CD4-positive, alpha-beta T cell treated with Interleukin-12 subunit alpha and Interleukin-12 subunit beta, for 1 hour (primary cell): ENCODE results near the gene SOX6.

Experiments used
- DNase-seq: peaks from one replicate; pipeline ENCODE4 v3.0.0-alpha.2; 2020

SOX6 gene

DNA sequence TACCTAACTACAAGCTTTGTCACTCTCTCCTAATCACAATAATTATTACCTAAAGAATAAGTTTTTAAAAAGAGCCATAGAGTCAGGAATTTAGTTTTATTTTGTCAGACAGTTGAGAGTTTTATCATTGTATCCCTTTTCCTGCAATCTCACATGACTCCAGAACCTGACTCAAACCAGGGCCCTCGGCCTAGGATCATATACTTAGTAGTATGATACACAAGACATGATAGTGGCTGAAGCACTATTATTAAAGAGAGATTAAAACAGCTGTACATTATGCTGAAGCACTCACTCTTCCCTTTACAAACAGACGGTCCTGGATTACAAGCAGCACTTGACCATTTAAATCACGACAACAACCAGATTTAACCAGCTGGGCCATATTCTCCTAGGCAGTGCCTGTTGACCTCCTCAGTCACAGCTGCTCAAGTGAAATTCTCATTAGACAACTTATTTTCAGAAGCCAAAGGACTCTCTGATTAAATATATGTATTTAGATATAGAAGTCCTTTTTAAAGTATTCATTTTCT, 44.0 kb downstream of the SOX6 start:
- no peak for DNase-seq

- DNase-seq: no peak
Observed at GRCh38 chr11:16311831-16312230, 44.5 kb downstream of the SOX6 start.

DNA sequence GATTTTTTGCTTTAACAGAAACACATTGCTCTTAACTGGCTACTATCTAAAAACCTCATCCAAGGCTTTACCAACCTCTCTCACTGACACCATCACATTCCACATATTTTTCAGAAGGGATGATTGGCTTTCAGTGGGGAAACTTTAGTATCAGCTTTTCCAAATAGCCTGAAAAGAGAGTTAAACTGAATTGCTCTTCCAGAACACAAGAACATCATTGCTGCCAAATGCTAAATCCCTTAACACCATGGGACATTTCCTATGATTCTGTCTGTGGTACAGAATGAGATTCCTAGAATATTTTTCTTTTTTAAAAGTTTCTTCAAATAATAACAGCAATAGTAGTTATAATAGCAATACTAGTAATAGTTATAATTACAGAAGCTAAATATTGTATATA, 45.4 kb downstream of the SOX6 start:
- DNase-seq: no peak

DNA sequence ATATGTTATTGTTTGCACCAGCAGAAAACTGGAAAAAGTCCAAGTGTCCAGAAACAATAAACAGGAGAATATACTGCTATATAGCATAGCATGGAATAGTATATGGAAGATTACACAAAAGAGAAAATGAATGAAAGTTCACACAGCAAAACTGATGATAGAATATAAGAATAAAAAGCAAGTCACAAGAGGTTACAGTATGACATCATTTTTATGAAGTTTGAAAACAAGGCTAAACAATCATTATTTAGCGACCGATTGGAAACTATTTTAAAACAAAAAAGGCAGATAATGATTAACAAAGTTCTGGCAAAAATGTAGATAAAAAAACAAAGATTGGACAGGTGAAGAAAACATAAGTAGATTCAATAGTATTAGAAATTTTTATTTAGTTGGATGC, 47.1 kb downstream of the SOX6 start:
- DNase-seq: no peak

- DNase-seq: no peak
Observed at GRCh38 chr11:16301462-16301861, 54.9 kb downstream of the SOX6 start.

DNA sequence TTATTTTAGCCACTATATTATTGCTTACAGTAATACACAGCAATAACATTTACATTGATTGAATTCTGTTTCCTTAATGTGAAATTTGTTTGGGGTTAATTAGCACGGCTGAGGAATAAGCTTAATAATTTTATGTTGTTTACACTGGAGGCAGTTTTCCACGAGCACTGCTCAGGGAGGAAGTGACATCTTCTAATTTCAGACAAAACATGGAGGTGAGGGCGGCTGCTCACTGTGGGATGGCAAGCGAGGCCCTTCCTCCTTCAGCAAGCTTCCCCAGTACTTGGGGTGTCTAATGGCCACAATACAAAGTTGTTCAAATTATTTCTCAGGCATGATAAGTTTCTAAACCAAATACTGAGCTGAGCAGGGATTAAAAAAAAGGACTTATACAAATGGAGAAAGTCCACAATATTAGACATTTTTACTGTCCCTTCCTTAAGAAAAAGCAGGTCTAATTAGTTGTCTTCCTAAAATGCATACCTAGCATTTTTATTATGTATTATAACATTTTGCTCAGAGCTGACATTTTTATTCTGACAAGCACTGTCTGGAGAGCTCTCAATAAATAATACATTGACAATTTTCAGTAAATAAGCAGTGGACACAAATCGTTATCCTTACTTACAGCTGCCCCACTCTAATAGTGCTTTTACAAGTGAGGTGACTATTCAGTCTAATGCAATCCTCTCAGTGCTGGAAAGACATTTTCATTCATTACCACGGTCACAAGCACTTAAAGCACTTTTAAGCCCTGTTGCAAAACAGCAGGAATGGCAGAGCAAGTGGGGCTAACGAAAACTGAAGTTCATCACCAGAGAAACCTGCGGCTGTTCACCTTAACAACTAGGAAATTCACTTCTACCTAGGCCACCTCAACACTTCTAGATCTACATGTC, 56.2 kb downstream of the SOX6 start:
- no peak for DNase-seq

DNA sequence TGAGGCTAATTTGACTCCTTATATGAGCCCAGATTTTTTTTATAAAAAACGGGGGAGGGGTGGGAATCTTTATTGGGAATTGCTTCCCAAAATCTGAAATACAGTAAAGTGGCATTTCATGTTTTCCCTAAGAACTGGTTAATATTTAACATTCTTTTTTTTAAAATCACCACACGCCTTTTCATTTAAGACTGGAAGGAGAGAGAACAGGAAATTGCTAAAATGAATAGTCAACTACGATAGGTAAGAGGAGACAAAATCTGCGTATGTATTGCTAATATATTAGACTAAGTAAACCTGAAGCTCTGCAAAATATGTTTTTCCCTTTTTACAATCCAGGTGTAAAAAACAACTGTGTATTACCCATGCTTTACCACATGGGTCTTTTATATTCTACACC, 57.0 kb downstream of the SOX6 start:
- DNase-seq: no peak

DNA sequence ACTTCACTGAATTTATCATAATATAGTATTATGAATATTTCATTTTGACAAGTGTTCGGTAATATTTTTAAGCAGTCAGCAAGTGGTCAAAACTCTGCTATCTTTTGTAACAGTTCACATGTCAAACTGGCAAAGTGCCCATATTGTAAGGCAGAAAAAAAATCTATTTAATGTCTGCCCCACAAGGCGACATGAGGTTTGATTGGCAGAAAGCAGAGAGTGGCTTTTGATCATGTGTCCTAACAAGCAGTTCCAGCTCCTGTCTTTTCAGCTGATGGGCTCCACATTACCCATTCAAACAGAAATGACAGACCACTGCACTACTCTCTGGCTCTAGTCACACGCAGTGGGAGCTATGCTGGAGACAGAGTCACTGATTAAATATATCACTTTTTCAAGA, 59.0 kb downstream of the SOX6 start:
- no peak for DNase-seq

- no peak for DNase-seq
Observed at GRCh38 chr11:16296273-16296672, 60.1 kb downstream of the SOX6 start.

- no peak for DNase-seq
Observed at GRCh38 chr11:16295592-16295991, 60.8 kb downstream of the SOX6 start.

- no peak for DNase-seq
Observed at GRCh38 chr11:16293204-16293681, 63.1 kb downstream of the SOX6 start.

- no peak for DNase-seq
Observed at GRCh38 chr11:16292167-16292859, 64.0 kb downstream of the SOX6 start.

DNA sequence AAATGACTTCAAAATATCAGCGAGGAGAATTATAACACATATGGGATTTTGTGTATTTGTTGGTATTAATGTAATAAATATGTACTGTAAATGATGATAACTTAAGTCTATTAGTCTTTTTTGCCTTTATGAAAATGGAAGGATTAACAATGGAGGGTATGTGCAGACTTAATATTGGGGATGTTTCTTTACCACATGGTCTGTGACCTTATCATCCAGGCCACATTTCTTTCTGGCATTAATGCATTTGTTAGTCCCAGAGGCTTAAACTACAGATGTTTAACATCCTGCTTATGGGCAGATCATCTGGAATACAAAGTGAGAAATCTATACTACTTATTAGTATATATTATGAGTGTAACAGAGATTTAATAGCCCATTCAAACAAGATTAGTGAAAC, 64.6 kb downstream of the SOX6 start:
- DNase-seq: no peak

DNA sequence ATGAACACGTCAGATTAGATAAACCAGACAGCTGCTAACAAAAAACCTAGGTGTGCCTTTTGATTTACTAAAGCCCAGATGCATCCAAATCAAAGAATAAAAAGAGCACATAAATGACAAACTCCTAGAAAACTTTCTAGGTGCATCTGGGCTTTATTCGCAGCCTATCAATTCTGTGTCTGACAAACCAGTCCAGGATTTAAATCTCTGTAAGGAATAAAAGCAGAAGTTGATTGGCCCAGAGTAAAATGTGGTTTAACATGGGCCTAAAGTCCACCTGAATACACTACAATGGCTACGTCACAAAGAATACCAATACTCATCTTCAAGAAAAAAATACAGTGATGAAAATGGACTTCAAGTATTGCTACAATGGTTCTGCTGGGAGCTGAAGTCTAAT, 66.8 kb downstream of the SOX6 start:
- no peak for DNase-seq

- no peak for DNase-seq
Observed at GRCh38 chr11:16287630-16288280, 68.6 kb downstream of the SOX6 start.

- no peak for DNase-seq
Observed at GRCh38 chr11:16286095-16286494, 70.3 kb downstream of the SOX6 start.

GRCh38 chr11:16280256-16280682, 76.1 kb downstream of the SOX6 start:
- DNase-seq: no peak

GRCh38 chr11:16279524-16279923, 76.8 kb downstream of the SOX6 start:
- no peak for DNase-seq

- DNase-seq: no peak
Observed at GRCh38 chr11:16278979-16279378, 77.4 kb downstream of the SOX6 start.

GRCh38 chr11:16278273-16278672, 78.1 kb downstream of the SOX6 start:
- no peak for DNase-seq

GRCh38 chr11:16276251-16276650, 80.1 kb downstream of the SOX6 start:
- DNase-seq: no peak

GRCh38 chr11:16271258-16271657, 85.1 kb downstream of the SOX6 start:
- DNase-seq: no peak

GRCh38 chr11:16266021-16266420, 90.3 kb downstream of the SOX6 start:
- no peak for DNase-seq
